Stimulated activated effector memory CD8-positive, alpha-beta T cell treated with anti-CD3 and anti-CD28 coated beads, Interleukin-12 subunit alpha, Interleukin-12 subunit beta, amount 100 ng/mL, for 72 hours (primary cell): ENCODE data around the gene MORN1.
"Not testable (repeated sequence)": the region's sequence is repeated elsewhere in the genome, so short reads cannot be mapped to it uniquely, and the experiment has no call there.

Source experiments
- ATAC-seq: fragments of 150-1000 bp; cut with Tn5 transposase; 2 replicates; pipeline ENCODE4 v1.10.0; 2021
- DNase-seq, 2 donors: peaks; one replicate each; pipeline ENCODE4 v3.0.0; 2021 to 2022; ENCODE audit warnings: low spot score in 2 of 2
- H3K27ac Mint-ChIP-seq: one replicate; pipeline ENCODE4 v1.8.0; 2022; ENCODE audit warnings: mild to moderate bottlenecking, mixed read lengths
- H3K36me3 Mint-ChIP-seq: one replicate; pipeline ENCODE4 v1.8.0; 2022; ENCODE audit warnings: mild to moderate bottlenecking, mixed read lengths
- H3K4me1 Mint-ChIP-seq: one replicate; pipeline ENCODE4 v1.8.0; 2022; ENCODE audit warnings: mixed read lengths
- H3K4me3 Mint-ChIP-seq: one replicate; pipeline ENCODE4 v1.8.0; 2022; ENCODE audit warnings: mild to moderate bottlenecking, mixed read lengths
- H3K9me3 Mint-ChIP-seq: one replicate; pipeline ENCODE4 v1.8.0; 2022; ENCODE audit warnings: mixed read lengths

Gene MORN1

GRCh38 chr1:2340918-2341254 lies 50.5 kb downstream of the MORN1 start:
- Mint-ChIP-seq H3K36me3 (no peaks in the 10 kb centered on the region), H3K4me3 (no peak overlapping the region), H3K4me1 (no peaks in the 10 kb centered on the region), H3K9me3 (no peaks in the 10 kb centered on the region), H3K27ac (no peak overlapping the region)
- no peak for ATAC-seq
- DNase-seq, result no peak

- DNase-seq, result no peak
- Mint-ChIP-seq H3K36me3 (no peaks in the 10 kb centered on the region), H3K27ac (no peak overlapping the region), H3K9me3 (no peaks in the 10 kb centered on the region), H3K4me3 (no peak overlapping the region), H3K4me1 (no peaks in the 10 kb centered on the region)
- no peak for ATAC-seq
These were observed 51.1 kb downstream of the MORN1 start for GRCh38 chr1:2340086-2340917.

GRCh38 chr1:2339206-2340085 lies 51.9 kb downstream of the MORN1 start:
- no peak overlapping the region for H3K27ac Mint-ChIP-seq
- H3K4me3 Mint-ChIP-seq, result no peak overlapping the region
- no peaks in the 10 kb centered on the region for H3K36me3 Mint-ChIP-seq
- H3K9me3 Mint-ChIP-seq, result no peaks in the 10 kb centered on the region
- ATAC-seq (no peak), DNase-seq (no peak)
- no peaks in the 10 kb centered on the region for H3K4me1 Mint-ChIP-seq

GRCh38 chr1:2337501-2337900 lies 53.9 kb downstream of the MORN1 start:
- H3K36me3 Mint-ChIP-seq, result no peaks in the 10 kb centered on the region
- H3K9me3 Mint-ChIP-seq, result no peaks in the 10 kb centered on the region
- no peaks in the 10 kb centered on the region for H3K4me1 Mint-ChIP-seq
- ATAC-seq (no peak), DNase-seq (no peak)
- H3K4me3 Mint-ChIP-seq, result no peak overlapping the region
- peak overlapping the region; percentile 20 for H3K27ac Mint-ChIP-seq

GRCh38 chr1:2337081-2337480 lies 54.3 kb downstream of the MORN1 start:
- Mint-ChIP-seq H3K4me1 (no peaks in the 10 kb centered on the region), H3K27ac (no peak overlapping the region), H3K9me3 (no peaks in the 10 kb centered on the region), H3K36me3 (no peaks in the 10 kb centered on the region), H3K4me3 (no peak overlapping the region)
- DNase-seq (no peak), ATAC-seq (no peak)

GRCh38 chr1:2336499-2336898 lies 54.9 kb downstream of the MORN1 start:
- no peak overlapping the region for H3K4me3 Mint-ChIP-seq
- no peak overlapping the region for H3K27ac Mint-ChIP-seq
- ATAC-seq (no peak), DNase-seq (no peak)
- H3K9me3 Mint-ChIP-seq, result no peaks in the 10 kb centered on the region
- H3K4me1 Mint-ChIP-seq, result no peaks in the 10 kb centered on the region
- H3K36me3 Mint-ChIP-seq, result no peaks in the 10 kb centered on the region

- no peak overlapping the region for H3K4me3 Mint-ChIP-seq
- DNase-seq, result no peak
- H3K27ac Mint-ChIP-seq, result no peak overlapping the region
- H3K36me3 Mint-ChIP-seq, result no peaks in the 10 kb centered on the region
- H3K9me3 Mint-ChIP-seq, result no peaks in the 10 kb centered on the region
- H3K4me1 Mint-ChIP-seq, result no peaks in the 10 kb centered on the region
- ATAC-seq, result no peak
These were observed 55.5 kb downstream of the MORN1 start for GRCh38 chr1:2335721-2336455.

GRCh38 chr1:2334883-2335534 lies 56.3 kb downstream of the MORN1 start:
- no peaks in the 10 kb centered on the region for H3K36me3 Mint-ChIP-seq
- H3K27ac Mint-ChIP-seq, result no peak overlapping the region
- no peak overlapping the region for H3K4me3 Mint-ChIP-seq

DNA sequence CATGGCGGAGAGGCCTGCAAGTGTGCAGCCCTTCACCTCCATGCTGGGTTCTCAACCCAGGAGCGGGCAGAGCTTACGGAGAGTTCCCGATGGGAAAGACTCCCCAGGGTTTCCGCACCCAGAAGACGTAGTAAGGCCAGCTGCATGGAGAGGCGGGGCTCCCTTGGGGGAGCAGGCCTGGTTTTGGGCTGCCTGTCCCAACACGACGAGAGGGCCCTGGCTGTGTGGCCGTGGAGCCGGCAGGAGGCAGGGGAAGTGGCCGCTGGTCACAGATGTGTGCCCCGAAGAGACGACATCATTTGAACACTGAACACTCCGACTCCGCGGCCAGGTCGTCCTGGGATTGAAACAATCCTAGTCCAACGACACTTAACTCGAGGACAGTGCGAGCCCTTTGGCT lies 57.0 kb downstream of the MORN1 start:
- ATAC-seq, result no peak
- H3K27ac Mint-ChIP-seq, result no peak overlapping the region
- DNase-seq, result no peak
- H3K4me3 Mint-ChIP-seq, result no peak overlapping the region
- no peaks in the 10 kb centered on the region for H3K9me3 Mint-ChIP-seq
- no peaks in the 10 kb centered on the region for H3K4me1 Mint-ChIP-seq
- no peaks in the 10 kb centered on the region for H3K36me3 Mint-ChIP-seq

More at GRCh38 chr1:2334883-2335534, 56.3 kb downstream of the MORN1 start:
- DNase-seq, result no peak
- H3K9me3 Mint-ChIP-seq, result no peaks in the 10 kb centered on the region
- ATAC-seq, result no peak
- no peaks in the 10 kb centered on the region for H3K4me1 Mint-ChIP-seq

GRCh38 chr1:2331580-2331979 lies 59.8 kb downstream of the MORN1 start:
- H3K27ac Mint-ChIP-seq, ATAC-seq, DNase-seq, H3K9me3 Mint-ChIP-seq, H3K4me1 Mint-ChIP-seq, H3K4me3 Mint-ChIP-seq, H3K36me3 Mint-ChIP-seq: not testable (repeated sequence)

DNA sequence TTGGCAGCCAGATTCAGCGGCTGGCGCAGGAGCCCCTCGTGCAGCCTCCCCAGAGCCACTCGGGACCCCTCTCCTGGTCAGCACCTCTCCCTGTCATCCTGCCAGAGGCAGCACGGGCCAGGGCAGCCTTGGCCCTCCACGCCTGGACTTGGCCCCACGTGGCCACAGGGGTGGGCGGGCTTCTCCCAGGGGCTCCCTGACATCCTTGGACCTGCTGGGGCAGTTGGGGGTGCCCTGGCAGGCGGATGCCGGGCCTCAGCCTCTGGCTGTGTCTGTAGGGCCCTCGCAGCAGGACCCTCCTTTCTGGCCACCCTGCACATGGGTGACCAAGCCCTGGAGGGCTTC lies 60.2 kb downstream of the MORN1 start:
- DNase-seq (no peak), ATAC-seq (no peak)
- no peak overlapping the region for H3K27ac Mint-ChIP-seq
- H3K9me3 Mint-ChIP-seq, result no peaks in the 10 kb centered on the region
- peaks cover 7% of the 10 kb centered on the region for H3K4me1 Mint-ChIP-seq
- no peak overlapping the region for H3K4me3 Mint-ChIP-seq
- H3K36me3 Mint-ChIP-seq, result peaks cover 5% of the 10 kb centered on the region

GRCh38 chr1:2330519-2331199 lies 60.7 kb downstream of the MORN1 start:
- DNase-seq, result no peak
- no peaks in the 10 kb centered on the region for H3K9me3 Mint-ChIP-seq
- H3K4me1 Mint-ChIP-seq, result peaks cover 7% of the 10 kb centered on the region
- no peak overlapping the region for H3K27ac Mint-ChIP-seq
- H3K4me3 Mint-ChIP-seq, result no peak overlapping the region
- peaks cover 5% of the 10 kb centered on the region for H3K36me3 Mint-ChIP-seq
- no peak for ATAC-seq

GRCh38 chr1:2330035-2330434 lies 61.3 kb downstream of the MORN1 start:
- ATAC-seq, result no peak
- Mint-ChIP-seq H3K27ac (no peak overlapping the region), H3K36me3 (peaks cover 10% of the 10 kb centered on the region), H3K4me3 (no peak overlapping the region), H3K9me3 (peaks cover 2% of the 10 kb centered on the region), H3K4me1 (peaks cover 10% of the 10 kb centered on the region)
- no peak for DNase-seq

DNA sequence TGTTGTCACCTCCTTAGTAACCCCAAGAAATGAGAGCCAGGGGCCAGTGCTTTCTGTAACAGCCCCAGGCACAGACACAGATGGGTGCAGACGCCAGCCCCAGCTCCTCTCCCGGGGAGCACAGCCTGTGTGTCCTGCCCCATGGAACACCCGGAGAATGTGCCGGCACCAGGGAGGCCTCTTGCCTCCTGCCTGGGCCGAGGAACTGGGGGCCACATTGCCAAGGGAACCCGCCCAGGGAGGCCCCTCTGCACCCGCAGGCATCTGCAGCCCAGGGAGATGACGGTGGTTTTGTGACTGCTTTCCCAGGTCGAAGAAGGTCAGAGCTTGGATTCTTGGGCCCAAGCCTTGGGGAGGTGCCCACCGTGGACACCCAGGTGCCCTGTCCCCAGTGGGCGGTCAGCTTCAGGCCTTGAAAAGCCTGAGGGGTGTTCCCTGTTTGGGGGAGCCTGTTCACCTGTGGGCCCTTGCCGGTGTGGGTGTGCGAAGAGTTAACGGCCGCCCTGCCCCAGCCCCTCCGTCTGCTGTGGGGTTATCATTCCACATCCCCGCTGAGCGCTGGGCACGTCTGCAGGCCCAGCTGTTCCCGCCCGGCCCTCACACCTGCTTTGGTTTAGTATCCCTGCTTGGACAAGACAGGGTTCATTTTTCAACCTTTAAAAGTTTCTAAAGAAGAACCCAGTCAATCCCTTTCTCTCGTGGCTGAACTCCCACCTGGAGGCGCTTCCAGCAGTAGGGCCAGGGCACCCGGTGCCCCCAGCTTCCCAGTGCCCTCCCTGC lies 62.5 kb downstream of the MORN1 start:
- ATAC-seq, result no peak
- Mint-ChIP-seq H3K4me1 (peaks cover 13% of the 10 kb centered on the region), H3K9me3 (peaks cover 3% of the 10 kb centered on the region), H3K27ac (no peak overlapping the region), H3K36me3 (peaks cover 13% of the 10 kb centered on the region), H3K4me3 (no peak overlapping the region)
- no peak for DNase-seq
